GM03348 (cell line): ENCODE results near the gene BCHE.

Source experiments
- DNase-seq: peaks from one replicate; pipeline ENCODE4 v3.0.0; 2012; ENCODE audit warnings: low spot score

BCHE gene

DNA sequence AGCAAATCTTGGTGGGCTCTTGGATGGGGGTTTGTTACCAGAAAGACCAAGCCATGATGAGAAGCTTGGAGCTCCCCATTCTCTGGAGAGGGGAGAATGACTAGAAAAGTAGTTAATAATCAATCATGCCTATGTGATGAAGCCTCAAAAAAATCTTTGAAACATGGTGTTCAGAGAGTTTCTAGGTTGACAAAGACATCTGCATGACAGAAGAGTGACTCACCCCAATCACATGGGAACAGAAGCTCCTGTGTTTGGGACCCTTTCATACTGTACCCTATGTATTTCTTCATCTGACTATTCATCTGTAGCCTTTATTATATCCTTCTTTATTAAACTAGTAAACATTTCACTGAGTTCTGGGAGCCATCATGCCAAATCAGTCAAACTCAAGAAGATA is 87.4 kb downstream of the BCHE start:
- no peak for DNase-seq

DNA sequence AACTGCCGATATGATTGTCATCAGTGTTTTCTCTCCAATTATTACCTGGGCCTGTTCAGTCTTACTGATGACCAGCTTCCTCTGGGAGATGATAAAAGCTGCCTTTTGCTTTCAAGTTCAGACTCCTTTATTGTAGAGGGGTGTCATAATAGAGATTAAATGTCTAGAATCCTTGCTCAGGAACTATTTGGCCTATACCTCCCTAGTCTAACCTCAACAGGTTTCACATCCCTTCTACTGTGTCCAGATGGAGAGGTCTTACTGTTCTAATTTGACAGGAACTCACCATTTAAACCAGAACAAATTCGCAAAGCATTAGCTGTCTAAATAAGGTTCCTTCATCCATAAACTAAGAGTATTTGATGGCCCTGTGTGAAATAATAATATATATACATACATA is 88.0 kb downstream of the BCHE start:
- no peak for DNase-seq

DNA sequence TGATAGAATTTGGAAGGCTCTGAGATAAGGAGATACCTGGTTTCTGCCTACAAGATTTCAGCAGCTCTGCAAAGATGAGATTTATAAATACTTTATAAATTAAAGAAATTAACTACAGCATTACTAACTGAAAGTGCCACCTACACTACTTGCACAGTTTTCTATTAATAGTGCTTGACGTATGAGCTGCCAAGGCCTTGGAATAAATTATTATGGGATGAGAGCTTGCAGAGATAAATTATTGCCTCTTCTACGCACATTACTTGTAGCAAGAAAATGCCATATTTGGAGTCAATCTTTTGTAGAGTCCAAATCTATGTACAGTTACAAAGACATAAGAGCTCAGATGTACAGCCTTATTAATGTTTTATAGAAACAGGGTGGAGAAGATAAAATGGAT is 89.1 kb downstream of the BCHE start:
- no peak for DNase-seq

DNA sequence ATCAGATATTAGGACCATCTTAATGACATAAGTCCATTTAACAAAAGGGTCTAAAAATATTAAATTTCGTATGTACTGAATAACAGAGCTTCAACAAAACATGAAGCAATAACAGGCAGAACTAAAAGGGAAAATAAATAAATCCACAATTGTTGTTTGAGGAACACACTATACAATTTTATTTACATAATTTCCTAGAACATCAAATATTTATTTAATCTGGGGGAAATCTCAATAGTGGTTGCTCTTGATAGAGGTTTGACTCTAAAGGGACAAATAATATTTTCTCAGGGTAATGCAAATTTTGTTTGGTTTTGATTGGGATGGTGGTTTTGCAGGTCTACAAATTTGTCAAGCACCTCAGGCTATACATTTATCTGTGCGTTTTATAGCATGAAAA is 90.3 kb downstream of the BCHE start:
- no peak for DNase-seq

DNA sequence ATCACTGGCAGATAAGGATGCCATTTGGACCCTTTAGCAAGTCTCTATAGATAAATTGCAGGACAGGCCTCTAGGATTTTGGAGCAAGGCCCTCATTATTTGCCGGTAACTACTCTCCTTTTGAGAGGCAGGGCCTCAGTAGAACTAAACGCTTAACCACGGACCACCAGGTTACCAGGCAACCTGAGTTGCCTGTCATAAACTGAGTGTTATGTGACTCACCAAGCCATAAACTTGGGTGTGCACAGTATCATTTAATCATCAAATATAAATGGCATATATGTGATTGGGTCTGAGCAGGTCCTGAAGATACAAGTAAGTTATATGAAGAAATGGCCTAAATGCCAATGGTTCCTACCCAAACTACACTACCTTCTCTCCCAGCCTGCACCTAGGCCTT is 93.2 kb downstream of the BCHE start:
- no peak for DNase-seq

DNA sequence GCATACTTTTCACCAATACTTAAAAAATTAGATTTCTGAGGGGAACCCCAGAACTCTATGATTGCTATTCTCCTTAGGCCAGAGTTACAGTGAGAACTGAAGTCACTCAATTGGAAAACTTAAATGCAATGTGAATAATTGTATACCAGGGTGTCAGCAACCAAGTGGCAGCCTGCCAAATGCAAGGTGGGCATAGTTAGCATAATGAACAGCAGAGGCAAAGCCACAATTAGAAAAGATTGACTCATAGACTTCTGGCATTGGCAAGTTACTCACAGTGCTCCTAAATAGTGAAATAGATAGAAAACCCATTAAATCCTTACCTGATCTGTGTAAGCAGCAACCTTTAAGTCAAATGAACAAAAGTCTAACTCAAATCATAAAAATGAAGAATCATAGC is 94.9 kb downstream of the BCHE start:
- DNase-seq = no peak

DNA sequence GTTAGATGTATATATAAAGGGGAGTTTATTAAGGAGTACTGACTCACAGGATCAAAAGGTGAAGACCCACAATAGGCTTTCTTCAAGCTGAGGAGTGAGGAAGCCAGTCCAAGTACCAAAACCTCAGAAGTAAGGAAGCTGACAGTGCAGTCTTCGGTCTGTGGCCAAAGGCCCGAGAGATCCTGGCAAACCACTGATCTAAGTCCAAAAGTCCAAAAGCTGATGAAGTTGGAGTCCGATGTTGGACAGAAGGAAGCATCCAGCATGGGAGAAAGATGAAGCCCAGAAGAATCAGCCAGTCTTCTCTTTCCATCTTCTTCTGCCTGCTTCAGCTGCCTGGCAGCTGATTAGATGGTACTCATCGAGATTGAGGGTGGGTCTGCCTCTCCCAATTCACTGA is 107.5 kb downstream of the BCHE start:
- DNase-seq = no peak

DNA sequence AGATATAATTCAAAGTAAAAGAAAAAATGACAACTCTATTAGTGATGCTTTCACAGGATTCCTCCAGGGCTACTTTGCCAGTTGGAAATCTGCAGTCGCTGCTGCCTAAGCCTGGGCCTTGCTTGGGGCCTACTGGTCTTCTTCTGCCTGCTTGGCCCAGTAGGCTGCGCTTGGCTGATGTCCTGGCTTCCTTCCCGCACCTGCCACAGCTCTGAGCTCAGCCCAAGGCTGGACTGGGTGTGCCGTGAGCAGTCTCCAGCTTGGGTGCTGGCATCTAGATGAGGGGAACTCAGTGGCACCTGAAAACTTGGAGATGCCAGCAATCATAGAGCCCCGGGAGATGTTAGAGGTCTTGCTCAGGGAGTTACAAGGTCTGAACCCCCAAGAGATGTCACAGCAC is 108.3 kb downstream of the BCHE start:
- DNase-seq = no peak

DNA sequence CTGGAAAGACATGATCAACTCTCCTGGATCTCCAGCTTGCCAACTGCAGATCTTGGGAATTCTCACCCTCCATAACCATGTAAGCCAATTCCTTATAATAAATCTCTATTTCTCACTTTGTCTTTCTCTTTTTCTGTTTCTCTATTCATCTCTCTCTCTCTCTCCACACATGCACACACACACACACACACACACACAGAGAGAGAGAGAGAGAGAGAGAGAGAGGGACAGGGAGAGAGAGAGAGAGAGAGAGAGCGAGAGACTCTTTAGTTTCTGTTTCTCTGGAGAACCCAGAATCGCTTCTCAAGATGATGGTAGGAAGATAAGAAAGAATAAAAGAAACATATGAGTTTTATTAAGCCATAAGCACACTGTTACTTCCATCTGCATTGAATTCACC is 111.9 kb downstream of the BCHE start:
- DNase-seq = no peak
